Muscle of back (tissue), 13 donors: ENCODE results near the gene PGD. TPM values are rescaled to one million over a fixed set of nuclear protein-coding genes. Genes with fewer than 3 reads are reported as not detected.

Experiments used
- DNase-seq, 3 donors: peaks; one replicate each; pipeline versions ENCODE4 v3.0.0 to v3.0.0-alpha.2; 2013
- long read RNA-seq, 9 donors: transcript quantifications; one replicate each; lab custom pipeline, GENCODE V29; 2026
- polyA plus RNA-seq, 10 donors: library from polyadenylated mRNA; unstranded; fragments of 120-200 nt; gene quantifications; one replicate each; pipeline ENCODE4 v1.2.1, GENCODE V29; 2013; ENCODE audit not compliant: insufficient read length in 10 of 10

Gene PGD
- 100 to 1,000 TPM in 6 of 10 donors, 10 to 100 TPM in 4; 88.5 to 134 (median 105) TPM for polyA plus RNA-seq
- long read RNA-seq, donor 1, transcript PGD-201 (13 exons, 1,885 nt) = major isoform, 24 of 38 reads
- long read RNA-seq, donor 1, partial matches to known transcripts = 13 of 38 reads
- long read RNA-seq, donor 1, other reads (novel, unspliced or antisense) = 0 of 38 reads
- long read RNA-seq, donor 2, transcript PGD-201 (13 exons, 1,885 nt) = major isoform, 22 of 23 reads
- long read RNA-seq, donor 2, partial matches to known transcripts = 0 of 23 reads
- long read RNA-seq, donor 2, other reads (novel, unspliced or antisense) = 0 of 23 reads
- long read RNA-seq, donor 3 = 0 reads
- long read RNA-seq, donor 4, transcript PGD-201 (13 exons, 1,885 nt) = major isoform, 7 of 9 reads
- long read RNA-seq, donor 4, partial matches to known transcripts = 0 of 9 reads
- long read RNA-seq, donor 4, other reads (novel, unspliced or antisense) = 0 of 9 reads
- long read RNA-seq, donor 5, transcript PGD-201 (13 exons, 1,885 nt) = major isoform, 18 of 26 reads
- long read RNA-seq, donor 5, partial matches to known transcripts = 8 of 26 reads
- long read RNA-seq, donor 5, other reads (novel, unspliced or antisense) = 0 of 26 reads
- long read RNA-seq, donor 6, transcript PGD-201 (13 exons, 1,885 nt) = major isoform, 25 of 25 reads
- long read RNA-seq, donor 6, partial matches to known transcripts = 0 of 25 reads
- long read RNA-seq, donor 6, other reads (novel, unspliced or antisense) = 0 of 25 reads
- long read RNA-seq, donor 7, transcript PGD-201 (13 exons, 1,885 nt) = major isoform, 9 of 16 reads
- long read RNA-seq, donor 7, partial matches to known transcripts = 7 of 16 reads
- long read RNA-seq, donor 7, other reads (novel, unspliced or antisense) = 0 of 16 reads
- long read RNA-seq, donor 8, transcript PGD-201 (13 exons, 1,885 nt) = major isoform, 12 of 17 reads
- long read RNA-seq, donor 8, partial matches to known transcripts = 5 of 17 reads
- long read RNA-seq, donor 8, other reads (novel, unspliced or antisense) = 0 of 17 reads
- long read RNA-seq, donor 9, partial matches to known transcripts = 0 of 2 reads
- long read RNA-seq, donor 9, other reads (novel, unspliced or antisense) = 0 of 2 reads

GRCh38 chr1:10398734-10399443, at the start of gene PGD:
Gene PGD, plus strand, starts transcription at chr1:10399064. Its CDS starts 54 bp downstream, at chr1:10399118.
- DNase-seq = peak; percentile 98 to 99 (median 98)

GRCh38 chr1:10353282-10353681, 45.6 kb upstream of the PGD start:
- DNase-seq = no peak

GRCh38 chr1:10353693-10354092, 45.2 kb upstream of the PGD start:
- DNase-seq = no peak

- no peak for DNase-seq
Measured at GRCh38 chr1:10360045-10360444, 38.8 kb upstream of the PGD start.

- no peak for DNase-seq
Measured at GRCh38 chr1:10361515-10361914, 37.3 kb upstream of the PGD start.

GRCh38 chr1:10368194-10368593, 30.7 kb upstream of the PGD start:
- no peak for DNase-seq

GRCh38 chr1:10374442-10374860, 24.4 kb upstream of the PGD start:
- DNase-seq = no peak

- peak; percentile 53 to 81 (median 72) for DNase-seq
Measured at GRCh38 chr1:10377365-10378029, 21.4 kb upstream of the PGD start.

- peak; percentile 56 to 76 (median 69) for DNase-seq
Measured at GRCh38 chr1:10378081-10378841, 20.6 kb upstream of the PGD start.

GRCh38 chr1:10379101-10379620, 19.7 kb upstream of the PGD start:
- no peak for DNase-seq

- DNase-seq = no peak
Measured at GRCh38 chr1:10379676-10380075, 19.2 kb upstream of the PGD start.

- DNase-seq = peak; percentile 59 to 81 (median 75)
Measured at GRCh38 chr1:10380594-10381275, 18.1 kb upstream of the PGD start.

- DNase-seq = no peak
Measured at GRCh38 chr1:10383630-10384029, 15.2 kb upstream of the PGD start.

- no peak for DNase-seq
Measured at GRCh38 chr1:10384219-10384618, 14.6 kb upstream of the PGD start.

GRCh38 chr1:10386761-10387676, 11.8 kb upstream of the PGD start:
- no peak for DNase-seq

GRCh38 chr1:10387677-10388386, 11.0 kb upstream of the PGD start:
- DNase-seq = peak; percentile 80 to 94 (median 87)

GRCh38 chr1:10388387-10388715, 10.5 kb upstream of the PGD start:
- DNase-seq = no peak
